ENCODE measurements around the gene PSMD6.

Gene PSMD6

GRCh38 chr3:64056606-64057180 is 33.4 kb upstream of the PSMD6 start:
- no peaks in the 10 kb centered on the region for H3K36me3 ChIP-seq (ENCODE audit: control insufficient read depth, insufficient read depth, low read length)
- H3K27me3 ChIP-seq (ENCODE audit: control insufficient read depth, insufficient read depth, low read length) = no peaks in the 10 kb centered on the region

GRCh38 chr3:64055076-64055475 is 31.8 kb upstream of the PSMD6 start:
- Histone ChIP-seq H3K9ac (ENCODE audit: low read length) (no peak overlapping the region), H3K27me3 (ENCODE audit: control insufficient read depth, insufficient read depth, low read length) (no peaks in the 10 kb centered on the region), H3K4me1 (ENCODE audit: control insufficient read depth, insufficient read depth, low read length) (no peaks in the 10 kb centered on the region), H3K9me3 (ENCODE audit: control insufficient read depth, low read length) (no peaks in the 10 kb centered on the region), H3K4me3 (ENCODE audit: low read length) (no peak overlapping the region), H3K36me3 (ENCODE audit: control insufficient read depth, insufficient read depth, low read length) (no peaks in the 10 kb centered on the region)

More at GRCh38 chr3:64056606-64057180, 33.4 kb upstream of the PSMD6 start:
- Histone ChIP-seq H3K9ac (ENCODE audit: low read length) (no peak overlapping the region), H3K9me3 (ENCODE audit: control insufficient read depth, low read length) (no peaks in the 10 kb centered on the region), H3K4me3 (ENCODE audit: low read length) (no peak overlapping the region), H3K4me1 (ENCODE audit: control insufficient read depth, insufficient read depth, low read length) (no peaks in the 10 kb centered on the region)

- Histone ChIP-seq H3K36me3 (ENCODE audit: control insufficient read depth, insufficient read depth, low read length) (no peaks in the 10 kb centered on the region), H3K9ac (ENCODE audit: low read length) (no peak overlapping the region), H3K4me3 (ENCODE audit: low read length) (no peak overlapping the region), H3K4me1 (ENCODE audit: control insufficient read depth, insufficient read depth, low read length) (no peaks in the 10 kb centered on the region), H3K27me3 (ENCODE audit: control insufficient read depth, insufficient read depth, low read length) (no peaks in the 10 kb centered on the region), H3K9me3 (ENCODE audit: control insufficient read depth, low read length) (no peaks in the 10 kb centered on the region)
Observed at GRCh38 chr3:64054488-64054887, 31.2 kb upstream of the PSMD6 start.

GRCh38 chr3:64053581-64053980 is 30.3 kb upstream of the PSMD6 start:
- Histone ChIP-seq H3K9me3 (ENCODE audit: control insufficient read depth, low read length) (no peaks in the 10 kb centered on the region), H3K27me3 (ENCODE audit: control insufficient read depth, insufficient read depth, low read length) (no peaks in the 10 kb centered on the region), H3K4me3 (ENCODE audit: low read length) (no peak overlapping the region), H3K36me3 (ENCODE audit: control insufficient read depth, insufficient read depth, low read length) (no peaks in the 10 kb centered on the region), H3K9ac (ENCODE audit: low read length) (no peak overlapping the region), H3K4me1 (ENCODE audit: control insufficient read depth, insufficient read depth, low read length) (no peaks in the 10 kb centered on the region)

- H3K36me3 ChIP-seq (ENCODE audit: control insufficient read depth, insufficient read depth, low read length) = no peaks in the 10 kb centered on the region
- no peak overlapping the region for H3K9ac ChIP-seq (ENCODE audit: low read length)
- H3K4me3 ChIP-seq (ENCODE audit: low read length) = no peak overlapping the region
- no peaks in the 10 kb centered on the region for H3K9me3 ChIP-seq (ENCODE audit: control insufficient read depth, low read length)
- no peaks in the 10 kb centered on the region for H3K4me1 ChIP-seq (ENCODE audit: control insufficient read depth, insufficient read depth, low read length)
- no peaks in the 10 kb centered on the region for H3K27me3 ChIP-seq (ENCODE audit: control insufficient read depth, insufficient read depth, low read length)
Observed at GRCh38 chr3:64053117-64053516, 29.8 kb upstream of the PSMD6 start.

GRCh38 chr3:64049832-64050231 is 26.5 kb upstream of the PSMD6 start:
- Histone ChIP-seq H3K27me3 (ENCODE audit: control insufficient read depth, insufficient read depth, low read length) (no peaks in the 10 kb centered on the region), H3K4me1 (ENCODE audit: control insufficient read depth, insufficient read depth, low read length) (no peaks in the 10 kb centered on the region), H3K9me3 (ENCODE audit: control insufficient read depth, low read length) (no peaks in the 10 kb centered on the region), H3K4me3 (ENCODE audit: low read length) (no peak overlapping the region), H3K36me3 (ENCODE audit: control insufficient read depth, insufficient read depth, low read length) (no peaks in the 10 kb centered on the region), H3K9ac (ENCODE audit: low read length) (no peak overlapping the region)

GRCh38 chr3:64049136-64049535 is 25.8 kb upstream of the PSMD6 start:
- Histone ChIP-seq H3K36me3 (ENCODE audit: control insufficient read depth, insufficient read depth, low read length) (no peaks in the 10 kb centered on the region), H3K9me3 (ENCODE audit: control insufficient read depth, low read length) (no peaks in the 10 kb centered on the region), H3K9ac (ENCODE audit: low read length) (no peak overlapping the region), H3K4me3 (ENCODE audit: low read length) (no peak overlapping the region), H3K27me3 (ENCODE audit: control insufficient read depth, insufficient read depth, low read length) (no peaks in the 10 kb centered on the region), H3K4me1 (ENCODE audit: control insufficient read depth, insufficient read depth, low read length) (no peaks in the 10 kb centered on the region)

GRCh38 chr3:64048631-64049061 is 25.4 kb upstream of the PSMD6 start:
- Histone ChIP-seq H3K9me3 (ENCODE audit: control insufficient read depth, low read length) (no peaks in the 10 kb centered on the region), H3K36me3 (ENCODE audit: control insufficient read depth, insufficient read depth, low read length) (no peaks in the 10 kb centered on the region), H3K9ac (ENCODE audit: low read length) (no peak overlapping the region), H3K27me3 (ENCODE audit: control insufficient read depth, insufficient read depth, low read length) (no peaks in the 10 kb centered on the region), H3K4me1 (ENCODE audit: control insufficient read depth, insufficient read depth, low read length) (no peaks in the 10 kb centered on the region), H3K4me3 (ENCODE audit: low read length) (no peak overlapping the region)

GRCh38 chr3:64047787-64048186 is 24.5 kb upstream of the PSMD6 start:
- Histone ChIP-seq H3K36me3 (ENCODE audit: control insufficient read depth, insufficient read depth, low read length) (no peaks in the 10 kb centered on the region), H3K4me1 (ENCODE audit: control insufficient read depth, insufficient read depth, low read length) (no peaks in the 10 kb centered on the region), H3K9me3 (ENCODE audit: control insufficient read depth, low read length) (no peaks in the 10 kb centered on the region), H3K4me3 (ENCODE audit: low read length) (no peak overlapping the region), H3K9ac (ENCODE audit: low read length) (no peak overlapping the region), H3K27me3 (ENCODE audit: control insufficient read depth, insufficient read depth, low read length) (no peaks in the 10 kb centered on the region)

GRCh38 chr3:64046996-64047594 is 23.8 kb upstream of the PSMD6 start:
- H3K36me3 ChIP-seq (ENCODE audit: control insufficient read depth, insufficient read depth, low read length) = no peaks in the 10 kb centered on the region
- no peaks in the 10 kb centered on the region for H3K9me3 ChIP-seq (ENCODE audit: control insufficient read depth, low read length)
- H3K4me1 ChIP-seq (ENCODE audit: control insufficient read depth, insufficient read depth, low read length) = no peaks in the 10 kb centered on the region
- no peaks in the 10 kb centered on the region for H3K27me3 ChIP-seq (ENCODE audit: control insufficient read depth, insufficient read depth, low read length)
- no peak overlapping the region for H3K9ac ChIP-seq (ENCODE audit: low read length)
- no peak overlapping the region for H3K4me3 ChIP-seq (ENCODE audit: low read length)

- Histone ChIP-seq H3K9ac (ENCODE audit: low read length) (no peak overlapping the region), H3K27me3 (ENCODE audit: control insufficient read depth, insufficient read depth, low read length) (no peaks in the 10 kb centered on the region), H3K4me1 (ENCODE audit: control insufficient read depth, insufficient read depth, low read length) (no peaks in the 10 kb centered on the region), H3K4me3 (ENCODE audit: low read length) (no peak overlapping the region), H3K9me3 (ENCODE audit: control insufficient read depth, low read length) (no peaks in the 10 kb centered on the region), H3K36me3 (ENCODE audit: control insufficient read depth, insufficient read depth, low read length) (no peaks in the 10 kb centered on the region)
Observed at GRCh38 chr3:64046592-64046991, 23.3 kb upstream of the PSMD6 start.

GRCh38 chr3:64042952-64043351 is 19.7 kb upstream of the PSMD6 start:
- Histone ChIP-seq H3K36me3 (ENCODE audit: control insufficient read depth, insufficient read depth, low read length) (no peaks in the 10 kb centered on the region), H3K4me1 (ENCODE audit: control insufficient read depth, insufficient read depth, low read length) (no peaks in the 10 kb centered on the region), H3K9ac (ENCODE audit: low read length) (no peak overlapping the region), H3K9me3 (ENCODE audit: control insufficient read depth, low read length) (no peaks in the 10 kb centered on the region), H3K27me3 (ENCODE audit: control insufficient read depth, insufficient read depth, low read length) (no peaks in the 10 kb centered on the region), H3K4me3 (ENCODE audit: low read length) (no peak overlapping the region)
